Caco-2 (cell line): ENCODE results near the gene BUD13. TPM values are rescaled to one million over a fixed set of nuclear protein-coding genes. Genes with fewer than 3 reads are reported as not detected.

Source experiments
- BruUV-seq: library from RNA; stranded (reverse); fragments of 400-500 nt; replicated peaks from 2 replicates; lab custom pipeline; 2021; lab: Mats Ljungman, UMichigan
- CTCF ChIA-PET: fragments of 300-600 bp; sonication (Branson Sonifier 250); formaldehyde crosslinking; loops from one replicate; lab custom pipeline; 2022; ENCODE audit warnings: antibody characterized with exemption; lab: Charles Lee
- POLR2A ChIA-PET: fragments of 300-600 bp; sonication (Branson Sonifier 250); formaldehyde crosslinking; loops from one replicate; lab custom pipeline; 2022; ENCODE audit warnings: antibody characterized with exemption; lab: Charles Lee
- DNase-seq, 2 experiments: peaks; one replicate each; pipeline versions ENCODE4 v3.0.0 to v3.0.0-alpha.2; 2020 to 2022
- H3K27me3 ChIP-seq: replicated peaks from 2 replicates; pipeline ENCODE4 v1.6.0; 2011; ENCODE audit warnings: low read length; ENCODE audit not compliant: control insufficient read depth, insufficient read depth
- H3K36me3 ChIP-seq: 2 replicates; pipeline ENCODE4 v1.5.1; 2011; ENCODE audit warnings: low read length; ENCODE audit not compliant: control insufficient read depth, insufficient read depth
- H3K4me1 ChIP-seq: fragments of 250-450 bp; sonication (Bioruptor Pico); 2 replicates; pipeline ENCODE4 v1.5.1; 2020; ENCODE audit warnings: mild to moderate bottlenecking
- H3K4me3 ChIP-seq: 2 replicates; pipeline ENCODE4 v1.5.1; 2011; ENCODE audit warnings: low read depth, mild to moderate bottlenecking, control low read depth, low read length
- H3K9me3 ChIP-seq: fragments of 250-450 bp; sonication (Bioruptor Pico); 2 replicates; pipeline ENCODE4 v1.5.1; 2020; ENCODE audit warnings: mild to moderate bottlenecking, moderate library complexity
- H3K27ac Mint-ChIP-seq: one replicate; pipeline ENCODE4 v1.8.0; 2022; ENCODE audit warnings: mixed read lengths; ENCODE audit not compliant: unreplicated experiment
- H3K27me3 Mint-ChIP-seq: one replicate; pipeline ENCODE4 v1.8.0; 2022; ENCODE audit warnings: mixed read lengths; ENCODE audit not compliant: insufficient read depth, unreplicated experiment
- H3K36me3 Mint-ChIP-seq: one replicate; pipeline ENCODE4 v1.8.0; 2022; ENCODE audit warnings: mild to moderate bottlenecking, mixed read lengths; ENCODE audit not compliant: insufficient read depth, unreplicated experiment
- H3K4me1 Mint-ChIP-seq: one replicate; pipeline ENCODE4 v1.8.0; 2022; ENCODE audit warnings: low read depth, mixed read lengths; ENCODE audit not compliant: unreplicated experiment
- H3K4me3 Mint-ChIP-seq: one replicate; pipeline ENCODE4 v1.8.0; 2022; ENCODE audit warnings: mild to moderate bottlenecking, moderate library complexity, mixed read lengths; ENCODE audit not compliant: unreplicated experiment
- H3K9me3 Mint-ChIP-seq: one replicate; pipeline ENCODE4 v1.8.0; 2022; ENCODE audit warnings: mixed read lengths; ENCODE audit not compliant: unreplicated experiment
- CTCF ChIP-seq, 2 experiments: fragments of 200-600 bp in 1 of 2; IDR thresholded peaks; 1 replicate in 1 of 2; 2 replicates in 1 of 2; pipeline versions ENCODE4 v1.5.1 to v1.8.0; 2011 to 2022; ENCODE audit warnings: antibody characterized with exemption in 1 of 2, control low read depth in 1 of 2, inconsistent platforms in 1 of 2, low read depth in 1 of 2, low read length in 1 of 2, mild to moderate bottlenecking in 1 of 2, moderate library complexity in 1 of 2; ENCODE audit not compliant: insufficient read depth in 1 of 2, severe bottlenecking in 1 of 2, unreplicated experiment in 1 of 2
- intact Hi-C: fragments of 100-400 bp; cut with micrococcal nuclease; formaldehyde crosslinking; loops from one replicate; pipeline ENCODE4 v1.10.0; 2022; ENCODE audit not compliant: unreplicated experiment
- total RNA-seq: library from RNA; stranded (reverse); gene quantifications from 2 replicates; pipeline ENCODE4 v1.2.3, GENCODE V29; 2022

Gene BUD13
- total RNA-seq, 1 experiment from 2014 or later: 42.6 TPM

- H3K4me3 ChIP-seq: no peak overlapping the region
- no peak overlapping the region for H3K4me3 Mint-ChIP-seq
- no peaks in the 10 kb centered on the region for H3K9me3 Mint-ChIP-seq
- DNase-seq: no peak
- TF ChIP-seq CTCF (IDR thresholded peaks at IDR 0.05; ENCODE audit: insufficient read depth in 1 of 2, low read depth in 1 of 2, low read length in 1 of 2, severe bottlenecking in 1 of 2, unreplicated experiment in 1 of 2): no peak
- intact Hi-C loops: no loop called here
- BruUV-seq: no TSS peak
- H3K4me1 ChIP-seq: no peaks in the 10 kb centered on the region
- no peaks in the 10 kb centered on the region for H3K9me3 ChIP-seq
- H3K27me3 Mint-ChIP-seq: peaks cover 4% of the 10 kb centered on the region
- H3K36me3 ChIP-seq: no peaks in the 10 kb centered on the region
- no peak overlapping the region for H3K27ac Mint-ChIP-seq
- no peaks in the 10 kb centered on the region for H3K4me1 Mint-ChIP-seq
- ChIA-PET CTCF (interaction anchor here (0.8 to 0.9 kb wide), 2 partner anchors 16 to 17 kb away, joined by 3 to 5 read pairs; no protein-coding TSS in a partner anchor), POLR2A (no interaction called here)
- no peaks in the 10 kb centered on the region for H3K27me3 ChIP-seq
- no peaks in the 10 kb centered on the region for H3K36me3 Mint-ChIP-seq
Observed at GRCh38 chr11:116715383-116715782, 57.4 kb downstream of the BUD13 start.

GRCh38 chr11:116714902-116715301 is 57.9 kb downstream of the BUD13 start:
- BruUV-seq: no TSS peak
- POLR2A ChIA-PET: no interaction called here
- no peaks in the 10 kb centered on the region for H3K4me1 ChIP-seq
- CTCF ChIA-PET: interaction anchor here (0.6 to 1.2 kb wide), 3 partner anchors 17 to 613 kb away, joined by 4 to 7 read pairs (median 5); partner anchors contain the start of gene CEP164
- H3K9me3 Mint-ChIP-seq: no peaks in the 10 kb centered on the region
- no peak overlapping the region for H3K27ac Mint-ChIP-seq
- no peak for DNase-seq
- H3K9me3 ChIP-seq: no peaks in the 10 kb centered on the region
- peaks cover 4% of the 10 kb centered on the region for H3K27me3 Mint-ChIP-seq
- H3K36me3 Mint-ChIP-seq: no peaks in the 10 kb centered on the region
- no peak overlapping the region for H3K4me3 ChIP-seq
- H3K27me3 ChIP-seq: no peaks in the 10 kb centered on the region
- no peaks in the 10 kb centered on the region for H3K4me1 Mint-ChIP-seq
- no peaks in the 10 kb centered on the region for H3K36me3 ChIP-seq
- intact Hi-C loops: no loop called here
- H3K4me3 Mint-ChIP-seq: no peak overlapping the region
- no peak for TF ChIP-seq CTCF (IDR thresholded peaks at IDR 0.05; ENCODE audit: insufficient read depth in 1 of 2, low read depth in 1 of 2, low read length in 1 of 2, severe bottlenecking in 1 of 2, unreplicated experiment in 1 of 2)

- TF ChIP-seq CTCF (IDR thresholded peaks at IDR 0.05; ENCODE audit: insufficient read depth in 1 of 2, low read depth in 1 of 2, low read length in 1 of 2, severe bottlenecking in 1 of 2, unreplicated experiment in 1 of 2): no peak
- H3K4me3 Mint-ChIP-seq: no peak overlapping the region
- no peak overlapping the region for H3K27ac Mint-ChIP-seq
- intact Hi-C loops: no loop called here
- no peaks in the 10 kb centered on the region for H3K9me3 Mint-ChIP-seq
- Histone ChIP-seq H3K4me1 (no peaks in the 10 kb centered on the region), H3K36me3 (no peaks in the 10 kb centered on the region), H3K9me3 (no peaks in the 10 kb centered on the region), H3K27me3 (peaks cover 4% of the 10 kb centered on the region; the same call in 1 of the 2 replicates), H3K4me3 (no peak overlapping the region)
- no TSS peak for BruUV-seq
- no peaks in the 10 kb centered on the region for H3K36me3 Mint-ChIP-seq
- ChIA-PET CTCF (no interaction called here), POLR2A (no interaction called here)
- H3K27me3 Mint-ChIP-seq: no peaks in the 10 kb centered on the region
- no peak for DNase-seq
- H3K4me1 Mint-ChIP-seq: no peaks in the 10 kb centered on the region
Observed at GRCh38 chr11:116712428-116712827, 60.4 kb downstream of the BUD13 start.
